B cell (primary cell): ENCODE data around the gene SIPA1L3. TPM values are rescaled to one million over a fixed set of nuclear protein-coding genes. Genes with fewer than 3 reads are reported as not detected.

Source experiments
- ATAC-seq: fragments of 200-7000 bp; cut with Tn5 transposase; one replicate; pipeline ENCODE4 v1.10.0; 2021; ENCODE audit warnings: low read depth, mild to moderate bottlenecking, moderate number of reproducible peaks, moderate library complexity
- CTCF ChIA-PET: fragments of 350-600 bp; sonication (Branson Sonifier 250); formaldehyde crosslinking; loops from one replicate; lab custom pipeline; 2021; ENCODE audit warnings: antibody characterized with exemption, inconsistent platforms; lab: Charles Lee
- POLR2A ChIA-PET: fragments of 350-600 bp; sonication (Branson Sonifier 250); formaldehyde crosslinking; loops from one replicate; lab custom pipeline; 2021; ENCODE audit warnings: antibody characterized with exemption; lab: Charles Lee
- DNase-seq: peaks from one replicate; pipeline ENCODE4 v3.0.0; 2013
- H2AFZ ChIP-seq: 2 replicates; pipeline ENCODE4 v1.6.1; 2012; ENCODE audit warnings: mild to moderate bottlenecking, low read depth, low read length; ENCODE audit not compliant: insufficient read depth, poor library complexity, severe bottlenecking
- H3K27ac ChIP-seq, 2 donors: 1 replicate in 1 of 2; 2 replicates in 1 of 2; pipeline ENCODE4 v1.5.1; 2012 to 2013; ENCODE audit warnings: low read length in 2 of 2, mild to moderate bottlenecking in 2 of 2, moderate library complexity in 1 of 2
- H3K27me3 ChIP-seq, 4 experiments: fragments of 200-600 bp in 1 of 4; sonication (generic) in 1 of 4; replicated peaks in 1 of 4; 1 replicate in 2 of 4; 2 replicates in 2 of 4; pipeline versions ENCODE4 v1.6.1 to v1.7.0; 2013 to 2016; ENCODE audit warnings: low read length in 3 of 4, mild to moderate bottlenecking in 2 of 4, mixed read lengths in 1 of 4, moderate library complexity in 1 of 4; ENCODE audit not compliant: insufficient read depth in 4 of 4, control insufficient read depth in 3 of 4; ENCODE audit errors: control extremely low read depth in 1 of 4
- H3K36me3 ChIP-seq, 2 experiments: replicated peaks in 1 of 2; 1 replicate in 1 of 2; 2 replicates in 1 of 2; pipeline versions ENCODE4 v1.6.1 to v1.7.1; 2013; ENCODE audit warnings: low read length in 1 of 2; ENCODE audit not compliant: insufficient read depth in 2 of 2, control insufficient read depth in 1 of 2; ENCODE audit errors: control extremely low read depth in 1 of 2, extremely low read depth in 1 of 2
- H3K4me1 ChIP-seq, 2 donors: fragments of 200-600 bp in 1 of 2; sonication (generic) in 1 of 2; 1 replicate in 1 of 2; 2 replicates in 1 of 2; pipeline versions ENCODE4 v1.5.1 to v1.6.1; 2013 to 2017; ENCODE audit warnings: low read length in 2 of 2; ENCODE audit not compliant: control insufficient read depth in 2 of 2, insufficient read depth in 2 of 2
- H3K4me2 ChIP-seq: replicated peaks from 2 replicates; pipeline ENCODE3; 2012; ENCODE audit warnings: mild to moderate bottlenecking, low read depth, low read length; ENCODE audit not compliant: poor library complexity, severe bottlenecking
- H3K4me3 ChIP-seq, 5 experiments: fragments of 200-600 bp in 1 of 5; sonication (generic) in 1 of 5; 1 replicate in 3 of 5; 2 replicates in 2 of 5; pipeline versions ENCODE4 v1.5.1 to v1.7.0; 2011 to 2016; ENCODE audit warnings: low read length in 4 of 5, mild to moderate bottlenecking in 4 of 5, low read depth in 2 of 5, control low read depth in 1 of 5, moderate library complexity in 1 of 5; ENCODE audit not compliant: insufficient read depth in 1 of 5; ENCODE audit errors: control extremely low read depth in 1 of 5, extremely low read depth in 1 of 5
- H3K79me2 ChIP-seq: fragments of 200-600 bp; sonication (generic); one replicate; pipeline ENCODE4 v1.6.0; 2016; ENCODE audit warnings: low read length; ENCODE audit not compliant: control insufficient read depth, insufficient read depth
- H3K9ac ChIP-seq: fragments of 200-600 bp; sonication (generic); 2 replicates; pipeline ENCODE4 v1.6.1; 2017; ENCODE audit warnings: mild to moderate bottlenecking, low read length, moderate library complexity
- H3K9me3 ChIP-seq, 3 donors: one replicate each; pipeline versions ENCODE4 v1.6.1 to v1.7.1; 2013; ENCODE audit warnings: low read length in 2 of 3; ENCODE audit not compliant: control insufficient read depth in 2 of 3, insufficient read depth in 1 of 3; ENCODE audit errors: control extremely low read depth in 1 of 3
- H4K20me1 ChIP-seq: 2 replicates; pipeline ENCODE4 v1.6.0; 2012; ENCODE audit warnings: mild to moderate bottlenecking, low read length; ENCODE audit not compliant: insufficient read depth, control insufficient read depth, poor library complexity, severe bottlenecking
- H3K27ac Mint-ChIP-seq: one replicate; pipeline ENCODE4 v1.8.0; 2021; ENCODE audit warnings: mixed read lengths
- H3K27me3 Mint-ChIP-seq: one replicate; pipeline ENCODE4 v1.8.0; 2021; ENCODE audit warnings: mixed read lengths
- H3K4me1 Mint-ChIP-seq: one replicate; pipeline ENCODE4 v1.8.0; 2021; ENCODE audit warnings: mixed read lengths
- H3K4me3 Mint-ChIP-seq: one replicate; pipeline ENCODE4 v1.8.0; 2021; ENCODE audit warnings: mixed read lengths
- H3K9me3 Mint-ChIP-seq: one replicate; pipeline ENCODE4 v1.8.0; 2022; ENCODE audit warnings: mixed read lengths; ENCODE audit not compliant: insufficient read depth
- EZH2 ChIP-seq: IDR thresholded peaks from 2 replicates; pipeline ENCODE4 v1.6.1; 2012; ENCODE audit warnings: borderline replicate concordance, low read depth, mild to moderate bottlenecking, moderate library complexity, low read length; ENCODE audit not compliant: insufficient read depth, poor library complexity, severe bottlenecking
- WGBS: methylation state at CpG from one replicate; pipeline ENCODE4 v1.1.5; 2013; ENCODE audit warnings: missing lambda C conversion rate; ENCODE audit not compliant: insufficient coverage; 5-methylcytosine and 5-hydroxymethylcytosine counted together
- intact Hi-C: fragments of 100-400 bp; cut with micrococcal nuclease; formaldehyde crosslinking; loops from one replicate; pipeline ENCODE4 v1.10.0; 2022
- polyA plus RNA-seq: library from polyadenylated mRNA; depleted of rRNA; stranded (reverse); fragments of >200 nt; gene quantifications from 2 replicates; pipeline ENCODE4 v1.2.3, GENCODE V29; 2012
- total RNA-seq, 2 donors: library from RNA; stranded (reverse); fragments of 120-200 nt in 1 of 2; gene quantifications; 1 replicate in 1 of 2; 2 replicates in 1 of 2; pipeline versions ENCODE4 v1.2.3 to v1.2.4, GENCODE V29; 2013 to 2022
- TF ChIP-seq, protein P1 (sequence below): fragments of 200-600 bp; IDR thresholded peaks from one replicate; pipeline ENCODE4 v1.8.0; 2022; ENCODE audit warnings: antibody characterized with exemption, mild to moderate bottlenecking

SIPA1L3 gene
- total and polyA plus RNA-seq, 2 donors (not counting 1 experiment from before 2014, with no cell fraction given), result 48.3 to 295 TPM

DNA sequence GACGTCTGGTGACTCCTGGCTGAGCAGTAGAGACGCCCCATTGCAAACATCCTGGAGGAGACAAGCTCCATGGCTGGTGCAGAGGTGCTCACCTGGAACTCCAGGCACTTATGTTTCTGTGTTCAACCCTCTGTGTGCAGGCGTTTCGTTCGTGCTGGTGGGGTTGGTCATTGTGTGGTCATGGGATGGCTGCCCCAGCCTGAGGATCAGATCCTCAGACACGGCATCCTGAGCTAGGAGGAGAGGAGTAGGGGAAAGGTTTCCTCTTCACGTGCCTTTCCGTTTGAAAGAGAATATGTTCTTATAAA is 87.8 kb downstream of the SIPA1L3 start:
- H3K9me3 Mint-ChIP-seq, result no peaks in the 10 kb centered on the region
- Histone ChIP-seq H3K27ac (no peak overlapping the region), H4K20me1 (peaks cover 34% of the 10 kb centered on the region), H3K4me1 (peaks cover 40 to 50% of the 10 kb centered on the region in 2 donors), H3K79me2 (peaks cover 98% of the 10 kb centered on the region), H3K4me3 (no peak overlapping the region), H3K9ac (no peak overlapping the region), H3K9me3 (no peaks in the 10 kb centered on the region), H3K36me3 (peaks cover 0 to 31% of the 10 kb centered on the region in 2 experiments), H2AFZ (no peak overlapping the region), H3K4me2 (no peak overlapping the region), H3K27me3 (no peaks in the 10 kb centered on the region)
- ChIA-PET CTCF (interaction anchor here (0.6 to 2.1 kb wide), 2 partner anchors 11 to 93 kb away, joined by 3 to 5 read pairs; no protein-coding TSS in a partner anchor), POLR2A (interaction anchor here (0.5 kb wide), 1 partner anchor 9 kb away, joined by 3 read pairs; no protein-coding TSS in a partner anchor)
- WGBS, result 67% methylated on average over 3 of the region's 8 CpGs
- no peak overlapping the region for H3K4me3 Mint-ChIP-seq
- peak overlapping the region; percentile 88 for H3K27ac Mint-ChIP-seq
- DNase-seq, result no peak
- H3K4me1 Mint-ChIP-seq, result peaks cover 72% of the 10 kb centered on the region
- intact Hi-C loops, result no loop called here
- no peaks in the 10 kb centered on the region for H3K27me3 Mint-ChIP-seq
- TF ChIP-seq EZH2, result no peak
- TF ChIP-seq, protein P1, sequence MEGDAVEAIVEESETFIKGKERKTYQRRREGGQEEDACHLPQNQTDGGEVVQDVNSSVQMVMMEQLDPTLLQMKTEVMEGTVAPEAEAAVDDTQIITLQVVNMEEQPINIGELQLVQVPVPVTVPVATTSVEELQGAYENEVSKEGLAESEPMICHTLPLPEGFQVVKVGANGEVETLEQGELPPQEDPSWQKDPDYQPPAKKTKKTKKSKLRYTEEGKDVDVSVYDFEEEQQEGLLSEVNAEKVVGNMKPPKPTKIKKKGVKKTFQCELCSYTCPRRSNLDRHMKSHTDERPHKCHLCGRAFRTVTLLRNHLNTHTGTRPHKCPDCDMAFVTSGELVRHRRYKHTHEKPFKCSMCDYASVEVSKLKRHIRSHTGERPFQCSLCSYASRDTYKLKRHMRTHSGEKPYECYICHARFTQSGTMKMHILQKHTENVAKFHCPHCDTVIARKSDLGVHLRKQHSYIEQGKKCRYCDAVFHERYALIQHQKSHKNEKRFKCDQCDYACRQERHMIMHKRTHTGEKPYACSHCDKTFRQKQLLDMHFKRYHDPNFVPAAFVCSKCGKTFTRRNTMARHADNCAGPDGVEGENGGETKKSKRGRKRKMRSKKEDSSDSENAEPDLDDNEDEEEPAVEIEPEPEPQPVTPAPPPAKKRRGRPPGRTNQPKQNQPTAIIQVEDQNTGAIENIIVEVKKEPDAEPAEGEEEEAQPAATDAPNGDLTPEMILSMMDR, result no peak
- ATAC-seq, result no peak

- Histone ChIP-seq H4K20me1 (peaks cover 34% of the 10 kb centered on the region), H3K4me2 (no peak overlapping the region), H3K27ac (no peak overlapping the region), H3K79me2 (peaks cover 98% of the 10 kb centered on the region), H2AFZ (no peak overlapping the region), H3K4me1 (peaks cover 41 to 50% of the 10 kb centered on the region in 2 donors), H3K4me3 (no peak overlapping the region), H3K36me3 (peaks cover 0 to 29% of the 10 kb centered on the region in 2 experiments), H3K9me3 (no peaks in the 10 kb centered on the region), H3K9ac (no peak overlapping the region), H3K27me3 (no peaks in the 10 kb centered on the region)
- peak overlapping the region; percentile 88 for H3K27ac Mint-ChIP-seq
- no peak overlapping the region for H3K4me3 Mint-ChIP-seq
- H3K9me3 Mint-ChIP-seq, result no peaks in the 10 kb centered on the region
- H3K27me3 Mint-ChIP-seq, result no peaks in the 10 kb centered on the region
- peaks cover 72% of the 10 kb centered on the region for H3K4me1 Mint-ChIP-seq
- TF ChIP-seq EZH2, result no peak
- TF ChIP-seq, protein P1, result no peak
- intact Hi-C loops, result no loop called here
- ChIA-PET CTCF (interaction anchor here (2.1 kb wide), 1 partner anchor 93 kb away, joined by 5 read pairs; no protein-coding TSS in a partner anchor), POLR2A (interaction anchor here (0.5 kb wide), 1 partner anchor 9 kb away, joined by 3 read pairs; no protein-coding TSS in a partner anchor)
- DNase-seq, result no peak
- ATAC-seq, result no peak
- WGBS, result 95% methylated on average over 7 of the region's 7 CpGs
Measured at GRCh38 chr19:37995346-37995745, 88.3 kb downstream of the SIPA1L3 start.
